HG03196 (cell line): ENCODE results near the gene LGI4.
"Not testable (repeated sequence)": the region's sequence is repeated elsewhere in the genome, so short reads cannot be mapped to it uniquely, and the experiment has no call there.

Experiments used
- ATAC-seq: cut with Tn5 transposase; IDR thresholded peaks from one replicate; pipeline ENCODE4 v1.9.1; 2021; ENCODE audit not compliant: unreplicated experiment

The LGI4 gene

DNA sequence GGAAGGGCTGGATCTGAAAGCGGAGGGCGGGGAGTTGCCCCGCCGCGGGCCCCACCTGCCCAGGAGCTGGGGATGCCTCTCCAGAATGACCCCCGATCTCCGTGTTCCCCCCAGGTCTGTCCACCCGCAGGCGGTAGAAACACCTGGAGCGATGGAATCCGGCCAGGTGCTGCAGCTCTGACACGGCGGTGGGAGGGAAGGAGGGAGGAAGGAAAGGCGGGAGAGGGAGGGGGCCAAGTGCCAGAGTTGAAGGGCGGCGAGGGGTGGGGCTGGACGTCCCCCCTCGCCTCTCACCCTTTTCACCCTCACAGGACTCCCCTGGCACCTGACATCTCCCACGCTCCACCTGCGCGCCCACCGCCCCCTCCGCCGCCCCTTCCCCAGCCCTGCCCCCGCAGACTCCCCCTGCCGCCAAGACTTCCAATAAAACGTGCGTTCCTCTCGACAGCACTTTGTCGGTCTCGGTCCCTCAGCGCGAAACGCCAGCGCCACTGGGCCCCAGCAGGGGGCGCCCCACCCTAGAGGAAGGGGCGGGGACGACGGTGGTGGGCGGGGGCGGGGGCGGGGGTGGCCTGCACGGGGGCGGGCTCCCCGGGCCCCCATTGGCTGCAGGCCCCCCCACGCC lies 7.9 kb upstream of the LGI4 start:
- no peak for ATAC-seq

DNA sequence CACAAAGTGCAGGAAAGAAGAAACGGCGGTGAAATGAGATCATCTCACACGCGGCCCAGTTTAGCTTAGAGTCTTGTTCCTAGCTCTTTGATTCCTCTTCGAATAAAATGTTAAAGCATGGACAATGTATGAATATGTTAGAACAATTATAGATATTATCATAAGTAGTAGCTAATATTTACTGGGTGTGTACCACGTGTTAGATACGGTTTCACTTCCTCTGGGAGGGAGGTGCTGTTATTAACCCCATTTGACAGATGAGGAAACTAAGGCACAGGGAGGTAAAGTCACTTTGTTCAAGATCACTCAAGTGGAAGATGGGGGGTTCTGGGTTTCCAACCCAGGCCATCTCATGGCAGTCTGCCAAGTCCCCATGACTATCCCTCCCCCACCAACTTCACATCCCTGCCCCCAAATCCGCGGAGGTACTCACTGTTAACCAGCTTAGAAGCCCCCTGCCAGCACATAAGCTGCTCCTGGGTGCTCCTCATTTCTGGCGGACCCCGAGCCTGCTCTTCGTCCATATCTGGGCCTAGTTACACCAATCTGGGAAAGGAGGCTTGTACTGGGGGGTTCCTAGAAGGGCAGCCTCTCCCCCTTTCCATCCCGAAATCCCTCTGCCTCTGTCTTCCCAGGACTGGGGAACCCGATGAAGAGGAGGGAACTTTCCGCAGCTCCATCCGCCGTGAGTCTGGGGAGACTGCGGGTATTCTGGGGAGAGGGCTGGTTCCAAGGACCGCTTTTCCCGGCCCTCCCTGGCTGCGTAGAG lies 7.2 kb upstream of the LGI4 start:
- no peak for ATAC-seq

DNA sequence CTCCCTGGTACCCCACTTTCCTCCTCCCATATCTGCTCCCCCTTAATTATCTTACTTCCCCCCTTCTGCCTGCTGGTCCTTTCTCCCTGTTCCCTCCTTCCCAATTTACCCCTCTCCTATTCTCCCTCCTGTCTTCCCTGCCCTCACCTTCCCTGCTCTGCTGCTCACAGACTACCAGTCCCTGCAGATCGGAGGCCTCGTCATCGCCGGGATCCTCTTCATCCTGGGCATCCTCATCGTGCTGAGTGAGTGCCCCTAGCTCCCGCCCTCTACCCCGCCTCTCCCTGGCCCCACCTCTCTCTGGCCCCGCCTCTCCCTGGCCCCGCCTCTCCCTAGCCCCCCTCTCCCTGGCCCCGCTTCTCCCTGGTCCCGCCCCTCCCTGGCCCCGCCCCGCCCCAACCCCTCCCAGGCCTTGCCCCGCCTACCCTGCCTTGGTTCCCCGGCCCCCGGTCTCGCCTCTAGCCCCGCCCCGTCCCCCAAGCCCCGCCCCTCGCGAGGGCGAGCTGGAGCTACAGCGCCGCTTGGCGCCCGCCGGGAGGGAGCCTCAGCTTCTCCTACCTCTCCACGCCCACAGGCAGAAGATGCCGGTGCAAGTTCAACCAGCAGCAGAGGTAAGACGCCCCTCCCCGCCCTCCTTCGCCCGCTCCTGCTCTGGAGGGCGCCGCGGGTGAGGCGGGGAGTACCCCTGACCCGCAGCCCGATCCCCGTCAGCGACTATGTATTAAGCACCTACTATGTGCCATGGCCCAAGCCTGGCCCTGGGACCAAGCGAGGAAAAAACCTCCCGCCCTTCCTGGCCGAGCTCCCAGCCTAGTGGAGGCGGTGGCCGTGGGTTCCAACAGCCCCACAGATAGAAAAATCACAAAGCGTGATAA lies 6.3 kb upstream of the LGI4 start:
- ATAC-seq, result peak; percentile 41

DNA sequence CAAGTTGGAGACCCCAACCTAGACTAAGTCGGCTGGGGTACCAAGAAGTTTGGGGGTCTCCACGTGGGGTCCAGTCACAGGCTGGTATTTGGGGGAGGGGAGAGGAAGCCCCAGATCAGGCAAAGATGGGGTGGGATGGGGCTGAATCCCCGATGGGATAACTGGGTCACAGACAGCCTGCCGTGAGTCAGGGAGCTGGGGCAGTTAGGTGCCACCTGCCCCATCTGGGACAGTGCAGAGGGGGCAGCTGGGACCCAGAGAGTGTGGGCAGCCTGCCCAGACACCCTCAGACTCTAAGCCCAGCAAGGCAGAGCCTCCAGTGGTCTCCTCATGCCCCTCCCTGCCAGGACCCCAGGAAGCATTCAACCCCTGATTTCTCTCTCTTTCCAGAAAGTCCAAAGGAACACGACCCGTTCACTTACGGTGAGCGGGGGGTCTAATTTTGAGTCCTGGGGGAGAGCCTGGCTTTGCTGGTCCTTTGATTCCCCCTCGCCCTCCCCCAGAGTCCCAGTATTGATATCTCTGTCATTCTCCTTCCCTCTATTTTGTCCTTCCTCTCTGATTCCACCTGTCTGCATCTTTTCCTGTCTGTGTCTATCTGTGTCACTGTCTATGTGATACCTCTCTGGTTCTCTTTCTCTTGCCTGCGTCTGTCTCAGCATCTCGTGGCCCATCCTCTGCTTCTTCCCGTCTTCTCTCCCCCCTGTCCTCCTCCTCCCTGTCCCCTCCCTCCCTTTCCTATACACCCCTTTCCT lies 5.5 kb upstream of the LGI4 start:
- no peak for ATAC-seq

DNA sequence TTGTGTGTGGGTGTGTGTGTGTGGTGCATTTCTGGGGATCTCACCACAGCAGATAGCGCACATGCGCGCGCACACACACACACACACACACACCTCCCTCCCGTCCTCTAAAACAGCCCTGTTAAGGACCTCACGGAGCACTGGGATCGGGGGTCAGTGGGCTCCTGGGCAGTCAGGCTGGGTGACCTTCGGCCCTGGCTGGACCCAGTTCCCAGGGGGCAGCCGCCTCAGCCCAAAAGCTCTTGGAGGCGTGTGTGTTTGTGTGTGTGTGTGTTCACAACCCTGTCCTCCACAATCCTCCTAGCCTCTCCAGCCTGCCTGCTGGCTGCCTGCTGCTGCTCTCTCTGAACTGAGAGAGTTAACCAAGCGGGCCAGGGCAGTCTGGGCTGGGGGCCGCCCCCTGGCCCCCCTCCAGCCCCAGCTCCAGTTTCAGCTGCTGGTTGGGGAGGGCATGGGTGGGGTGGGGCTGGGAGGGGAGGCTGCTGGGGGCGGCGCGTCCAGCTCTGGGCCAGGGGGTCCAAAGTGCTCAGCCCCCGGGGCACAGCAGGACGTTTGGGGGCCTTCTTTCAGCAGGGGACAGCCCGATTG lies 3.5 kb upstream of the LGI4 start, which contains the start of gene FXYD1:
Gene FXYD1, plus strand, starts transcription at position 520 of the 588 bp plus-strand sequence. CDS start 1,256 bp downstream, outside the sequence.
- ATAC-seq, result no peak

DNA sequence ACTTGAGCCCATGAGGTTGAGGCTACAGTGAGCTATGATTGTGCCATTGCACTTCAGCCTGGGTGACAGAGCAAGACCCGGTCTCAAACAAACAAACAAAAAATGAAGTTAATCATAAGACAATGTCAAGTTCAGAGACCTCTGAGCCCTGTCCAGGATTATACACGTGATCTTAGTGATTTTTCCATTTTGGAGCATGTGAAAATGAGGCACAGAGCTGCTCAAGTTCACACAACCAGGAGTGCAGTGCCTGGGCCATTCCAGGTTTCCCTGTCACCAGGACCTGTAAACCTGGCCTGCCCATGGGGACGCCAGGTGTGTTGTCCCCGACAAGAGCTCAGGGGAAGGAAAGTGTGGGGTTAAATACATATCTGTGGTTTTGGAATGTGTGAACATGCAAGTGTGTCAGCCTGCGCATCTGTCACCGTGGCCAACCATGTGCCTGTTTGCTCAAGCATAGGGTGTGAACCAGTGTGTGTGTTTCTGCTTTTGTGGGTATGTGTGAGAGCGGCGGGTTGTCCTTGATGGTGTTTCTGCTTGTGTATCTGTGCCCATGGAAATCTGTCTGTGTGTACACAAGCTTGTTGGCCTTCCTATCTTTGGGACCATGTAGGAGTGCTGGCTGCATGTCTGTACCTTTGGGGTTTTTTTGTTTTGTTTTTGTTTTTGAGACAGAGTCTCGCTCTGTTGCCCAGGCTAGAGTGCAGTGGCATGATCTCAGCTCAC lies 2.3 kb upstream of the LGI4 start:
- ATAC-seq, result no peak

DNA sequence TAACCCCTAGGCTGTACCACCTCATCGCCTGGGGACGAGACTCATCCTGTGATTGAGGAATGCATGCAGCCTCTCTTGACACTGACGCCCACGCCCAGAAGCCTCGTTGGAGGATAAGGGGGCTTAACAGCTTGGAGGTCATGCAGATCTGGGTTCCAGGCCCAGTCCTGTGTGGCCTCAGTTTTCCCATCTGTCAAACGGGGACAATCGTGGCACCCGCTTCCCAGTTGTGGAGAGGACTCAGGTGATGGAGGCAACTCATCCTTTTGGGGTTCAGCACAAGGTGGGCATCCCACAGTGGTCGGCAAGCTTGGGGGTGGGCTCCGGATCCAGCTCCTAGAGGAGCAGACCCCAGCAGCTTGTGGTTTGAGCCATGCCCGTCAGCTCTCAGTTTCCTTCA lies 1.4 kb upstream of the LGI4 start:
- no peak for ATAC-seq

DNA sequence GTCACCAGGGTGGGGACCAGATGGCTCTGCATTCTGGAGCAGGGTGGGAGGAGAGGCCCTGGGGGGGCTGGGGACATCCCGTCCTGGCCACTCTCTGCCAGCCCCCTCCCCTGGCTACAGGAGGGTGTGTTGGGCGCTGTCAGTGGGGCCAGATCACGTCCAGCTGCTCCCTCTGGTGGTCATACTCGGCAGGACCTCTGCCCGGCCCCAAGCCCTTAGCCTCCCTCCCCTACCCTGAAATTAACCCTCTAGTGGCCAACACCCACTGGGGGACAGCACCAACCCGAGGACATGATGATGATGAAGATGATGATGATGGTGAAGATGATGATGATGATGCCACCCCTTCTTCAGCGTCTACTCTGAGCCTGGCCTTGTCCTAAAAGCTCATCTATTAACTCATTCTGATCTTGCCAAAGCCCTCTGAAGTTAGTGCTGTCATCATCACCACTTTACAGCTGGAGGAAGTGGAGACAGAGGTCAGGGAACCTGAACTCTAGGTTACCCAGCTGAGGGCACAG lies 590 bp upstream of the LGI4 start:
- ATAC-seq, result no peak

DNA sequence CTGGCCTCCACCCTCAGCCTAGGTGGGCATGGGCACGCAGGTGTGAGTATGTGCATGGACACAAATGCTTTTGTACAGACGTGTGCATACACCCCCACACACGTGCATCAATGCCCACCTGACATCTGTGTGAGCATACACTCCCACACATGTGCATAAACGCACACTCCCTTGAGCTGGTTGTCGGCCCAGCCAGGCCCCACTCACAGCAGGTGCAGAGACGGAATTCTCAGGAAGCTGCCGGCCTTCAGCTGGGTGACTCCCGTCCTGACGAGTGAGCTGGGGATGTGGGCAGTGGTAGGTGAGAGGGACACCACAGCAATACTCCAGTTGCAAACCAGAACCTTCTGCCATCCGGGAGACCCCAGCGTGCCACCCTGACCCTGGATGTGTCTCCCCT lies 1.0 kb downstream of the LGI4 start:
- no peak for ATAC-seq

DNA sequence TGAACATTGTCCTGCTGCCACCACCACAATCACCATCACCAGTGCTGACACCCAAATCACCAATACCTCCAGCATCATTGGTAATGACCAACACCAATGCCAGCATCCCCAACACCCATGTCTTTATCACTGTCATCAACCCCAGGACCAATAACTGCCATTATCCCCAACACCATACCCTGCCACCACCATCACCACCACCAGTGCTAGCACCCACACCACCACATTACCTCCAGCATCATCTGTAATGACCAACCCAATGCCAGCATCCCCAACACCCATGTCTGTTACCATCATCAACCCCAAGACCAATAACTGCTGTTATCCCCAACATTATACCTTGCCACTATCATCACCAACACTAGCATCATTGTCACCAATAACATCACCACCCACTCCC lies 2.6 kb downstream of the LGI4 start:
- ATAC-seq, result no peak

DNA sequence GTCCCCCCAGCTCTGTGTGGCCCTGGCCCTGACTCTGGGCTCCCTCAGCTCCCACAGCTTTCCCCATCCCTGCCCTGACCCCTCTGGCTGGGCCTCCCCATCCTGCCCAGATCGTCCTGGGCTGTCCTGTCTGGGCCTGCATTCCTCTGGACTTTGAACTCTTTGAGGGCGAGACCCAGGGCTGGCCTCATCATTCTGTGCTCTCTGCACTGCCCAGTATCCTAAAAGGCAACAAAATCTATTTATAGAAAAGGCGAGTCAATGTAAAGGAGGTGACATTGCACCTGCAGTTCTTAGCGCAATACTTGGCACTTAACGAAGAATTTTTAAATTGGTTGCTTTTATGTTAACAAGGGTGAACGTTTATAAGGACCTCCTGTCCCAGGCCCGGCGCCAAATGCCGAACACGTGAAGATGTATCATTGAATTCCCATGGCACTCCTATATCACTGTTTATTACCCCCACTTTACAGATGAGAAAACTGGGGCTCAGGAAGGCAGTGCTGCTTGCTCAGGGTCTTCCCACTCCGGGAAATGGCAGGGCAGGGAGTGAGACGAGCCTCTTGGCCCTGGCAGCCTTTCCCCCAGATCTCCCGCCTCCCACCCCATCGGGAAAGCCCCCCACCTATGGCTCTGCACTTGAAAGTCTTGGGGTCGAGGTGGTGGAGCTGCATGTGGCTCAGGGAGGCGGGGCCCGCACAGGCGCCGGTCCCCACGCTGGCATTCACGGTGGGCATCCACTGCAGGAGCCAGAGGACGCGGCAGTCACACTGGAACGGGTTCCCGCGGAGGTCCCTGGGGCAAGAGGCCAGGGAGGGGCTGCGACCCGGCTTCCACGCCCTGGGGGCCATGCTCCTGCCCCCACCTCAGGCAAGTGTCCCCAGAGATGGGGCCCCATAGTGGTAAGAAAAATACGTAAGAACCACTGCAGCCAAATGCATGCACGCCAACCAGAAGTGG lies 3.8 kb downstream of the LGI4 start:
- no peak for ATAC-seq

DNA sequence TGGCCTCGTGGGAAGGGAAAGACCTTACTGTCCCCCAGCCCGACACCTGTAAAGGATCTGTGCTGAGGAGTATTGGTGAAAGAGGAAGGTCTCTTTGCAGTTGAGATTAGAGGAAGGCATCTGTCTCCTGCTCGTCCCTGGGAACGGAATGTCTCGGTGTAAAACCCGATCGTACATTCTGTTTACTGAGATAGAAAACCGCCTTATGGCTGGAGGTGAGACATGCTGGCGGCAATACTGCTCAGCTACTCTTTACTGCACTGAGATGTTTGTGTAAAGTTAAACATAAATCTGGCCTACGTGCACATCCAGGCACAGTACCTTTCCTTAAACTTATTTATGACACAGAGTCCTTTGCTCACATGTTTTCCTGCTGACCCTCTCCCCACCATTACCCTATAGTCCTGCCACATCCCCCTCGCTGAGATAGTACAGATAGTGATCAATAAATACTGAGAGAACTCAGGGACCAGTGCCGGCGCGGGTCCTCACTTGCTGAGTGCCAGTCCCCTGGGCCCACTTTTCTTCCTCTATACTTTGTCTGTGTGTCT lies 5.1 kb downstream of the LGI4 start:
- ATAC-seq, result not testable (repeated sequence)

DNA sequence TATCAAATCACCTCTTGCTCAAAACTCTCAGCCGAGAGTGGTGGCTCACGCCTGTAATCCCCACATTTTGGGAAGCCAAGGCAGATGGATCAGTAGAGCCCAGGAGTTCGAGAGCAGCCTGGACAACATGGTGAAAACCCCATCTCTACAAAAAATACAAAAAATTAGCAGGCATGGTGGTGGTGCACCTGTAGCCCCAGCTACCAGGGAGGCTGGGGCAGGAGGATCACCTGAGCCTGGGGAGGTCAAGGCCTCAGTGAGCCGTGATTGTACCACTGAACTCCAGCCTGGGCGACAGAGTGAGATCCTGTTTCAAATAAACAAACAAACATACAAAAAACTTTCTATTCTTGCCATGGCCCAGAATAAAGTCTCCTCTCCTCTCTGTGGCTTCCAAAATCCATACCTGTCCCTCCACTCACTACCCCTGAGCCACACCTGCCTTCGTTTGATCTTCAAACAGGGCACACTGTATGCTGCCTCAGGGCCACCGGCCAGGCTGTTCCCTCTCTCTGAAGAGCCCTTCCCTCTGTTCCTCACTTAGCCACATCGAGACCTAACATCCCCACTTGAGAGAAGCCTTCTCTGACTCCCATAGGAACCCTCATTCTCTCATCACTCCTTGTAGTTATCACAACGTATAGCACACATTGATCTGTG lies 6.3 kb downstream of the LGI4 start:
- ATAC-seq, result no peak

DNA sequence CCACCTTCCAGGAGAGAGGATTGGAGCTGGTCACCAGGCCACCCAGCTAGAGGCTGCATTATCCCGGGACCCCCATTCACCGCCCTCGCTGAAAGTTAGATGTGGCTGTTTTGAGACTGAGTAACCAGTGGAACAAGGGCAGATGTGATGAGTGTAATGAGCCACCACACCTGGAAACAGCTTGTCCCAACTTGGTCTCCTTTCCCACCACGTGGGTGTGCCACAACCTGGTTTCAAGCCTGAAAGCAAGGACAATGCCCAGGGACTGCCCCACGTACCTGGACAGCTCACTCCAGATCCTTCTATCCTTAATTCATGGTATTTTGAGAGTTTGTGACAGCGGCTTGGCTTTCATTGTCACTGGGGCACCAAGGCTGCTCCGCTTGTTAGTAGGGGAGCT lies 7.0 kb downstream of the LGI4 start:
- no peak for ATAC-seq

DNA sequence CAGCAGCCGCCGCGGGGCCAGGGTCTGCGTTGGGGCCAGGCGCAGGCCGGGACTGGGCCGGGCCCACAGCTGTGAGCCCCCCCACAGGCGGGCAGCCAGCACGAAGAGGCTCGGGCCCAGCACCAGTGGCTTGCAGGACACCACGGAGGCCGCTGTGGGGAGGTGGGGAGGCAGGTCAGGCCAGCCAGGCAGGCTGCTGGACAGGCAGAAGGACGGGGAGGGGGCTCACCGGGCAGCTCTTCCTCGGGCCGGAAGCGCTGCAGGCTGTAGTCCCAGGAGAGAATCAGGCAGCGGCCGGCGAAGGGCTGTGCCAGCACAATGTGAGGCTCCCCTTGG lies 8.3 kb downstream of the LGI4 start:
- no peak for ATAC-seq

DNA sequence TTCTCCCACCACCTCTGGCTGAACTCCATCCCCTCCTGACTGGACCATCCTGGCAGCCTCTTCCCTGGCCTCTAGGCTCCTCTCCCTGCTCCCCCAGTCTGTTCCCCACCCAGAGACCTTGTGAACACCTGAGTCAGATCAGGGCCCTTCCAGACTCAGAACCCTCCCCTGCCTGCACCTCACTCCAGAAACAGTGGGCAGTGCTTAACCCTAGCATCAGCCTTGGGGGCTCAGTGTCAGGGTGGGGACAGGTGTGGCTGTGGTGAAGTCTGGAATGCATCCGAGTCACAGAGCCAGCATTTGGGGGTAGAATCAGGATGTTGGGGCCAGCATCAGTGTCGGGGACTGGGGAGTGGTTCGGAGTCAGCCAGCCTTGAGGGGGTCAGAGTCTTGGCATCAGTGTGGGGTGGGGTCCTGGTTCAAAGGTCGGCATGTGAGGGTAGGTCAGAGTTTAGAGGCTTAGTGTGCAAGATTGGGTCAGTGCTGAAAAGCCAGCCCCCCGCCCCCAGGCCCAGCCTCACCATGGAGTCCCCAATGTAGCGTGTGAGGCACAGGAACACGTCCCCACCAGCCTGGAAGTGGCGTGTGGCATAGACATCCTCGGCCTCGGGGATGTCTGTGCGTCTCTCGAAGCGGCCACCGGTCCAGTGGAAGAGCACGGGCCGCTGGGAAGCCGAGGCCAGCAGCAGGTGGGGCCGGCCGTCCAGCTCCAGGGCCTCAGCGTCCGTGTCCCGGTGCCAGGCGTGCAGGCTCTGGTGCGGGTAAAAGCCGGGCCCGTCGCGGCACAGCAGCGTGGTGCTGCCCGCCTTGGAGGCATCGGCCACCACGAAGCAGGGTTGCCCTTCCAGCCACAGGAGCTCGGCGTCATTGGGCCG lies 8.9 kb downstream of the LGI4 start:
- ATAC-seq, result no peak

DNA sequence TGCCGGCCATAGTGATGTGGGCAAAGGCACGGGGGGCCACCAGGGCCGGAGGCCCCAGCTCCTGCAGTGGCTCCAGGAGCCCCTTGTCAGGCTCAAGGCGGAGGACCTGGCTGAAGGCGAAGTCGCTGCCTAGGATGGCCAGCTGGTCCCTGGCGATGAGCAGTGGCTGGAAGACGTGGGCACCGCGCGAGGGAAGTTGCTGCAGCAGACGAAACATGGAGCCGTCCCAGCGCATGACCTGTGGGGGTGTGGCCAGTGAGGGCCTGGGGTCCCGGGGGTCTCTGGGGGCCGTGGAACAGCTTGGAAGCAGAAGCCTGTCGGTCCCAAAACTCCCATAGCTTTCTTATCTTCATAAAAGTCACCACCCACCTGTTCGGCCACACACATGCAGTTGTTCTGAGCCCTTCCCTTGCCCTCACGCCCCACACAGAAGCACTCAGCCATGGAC lies 9.6 kb downstream of the LGI4 start:
- no peak for ATAC-seq
